ENCODE measurements around the gene PRR5L.
A peak's percentile ranks its signal among the peaks of the same experiment; 100 is the strongest.

PRR5L gene

GRCh38 chr11:36296884-36297543 is 926 bp downstream of the PRR5L start:
- no peak overlapping the region for H3K27ac ChIP-seq
- no peaks in the 10 kb centered on the region for H3K36me3 ChIP-seq
- H3K9me3 ChIP-seq (ENCODE audit: severe bottlenecking) = no peaks in the 10 kb centered on the region
- H3K27me3 ChIP-seq (ENCODE audit: insufficient read depth, low read depth, severe bottlenecking) = no peaks in the 10 kb centered on the region
- DNase-seq = no peak
- TF ChIP-seq CTCF (IDR thresholded peaks at IDR 0.05; ENCODE audit: low read depth, low read length) = no peak
- no peak overlapping the region for H3K4me3 ChIP-seq (ENCODE audit: low read depth, low read length)

- no peaks in the 10 kb centered on the region for H3K36me3 ChIP-seq
- TF ChIP-seq CTCF (IDR thresholded peaks at IDR 0.05; ENCODE audit: low read depth, low read length) = no peak
- H3K9me3 ChIP-seq (ENCODE audit: severe bottlenecking) = no peaks in the 10 kb centered on the region
- DNase-seq = no peak
- no peak overlapping the region for H3K4me3 ChIP-seq (ENCODE audit: low read depth, low read length)
- no peaks in the 10 kb centered on the region for H3K27me3 ChIP-seq (ENCODE audit: insufficient read depth, low read depth, severe bottlenecking)
- no peak overlapping the region for H3K27ac ChIP-seq
Observed at GRCh38 chr11:36300650-36301049, 4.6 kb downstream of the PRR5L start.

- TF ChIP-seq CTCF (IDR thresholded peaks at IDR 0.05; ENCODE audit: low read depth, low read length) = no peak
Observed at GRCh38 chr11:36304351-36304750, 8.3 kb downstream of the PRR5L start.

GRCh38 chr11:36305047-36305446 is 9.0 kb downstream of the PRR5L start:
- H3K27ac ChIP-seq = no peak overlapping the region
- H3K27me3 ChIP-seq (ENCODE audit: insufficient read depth, low read depth, severe bottlenecking) = no peaks in the 10 kb centered on the region
- DNase-seq = no peak
- no peaks in the 10 kb centered on the region for H3K36me3 ChIP-seq
- TF ChIP-seq CTCF (IDR thresholded peaks at IDR 0.05; ENCODE audit: low read depth, low read length) = no peak
- no peak overlapping the region for H3K4me3 ChIP-seq (ENCODE audit: low read depth, low read length)
- H3K9me3 ChIP-seq (ENCODE audit: severe bottlenecking) = no peaks in the 10 kb centered on the region

More at GRCh38 chr11:36304351-36304750, 8.3 kb downstream of the PRR5L start:
- no peak overlapping the region for H3K4me3 ChIP-seq (ENCODE audit: low read depth, low read length)
- no peaks in the 10 kb centered on the region for H3K36me3 ChIP-seq
- H3K27me3 ChIP-seq (ENCODE audit: insufficient read depth, low read depth, severe bottlenecking) = no peaks in the 10 kb centered on the region
- no peak overlapping the region for H3K27ac ChIP-seq
- H3K9me3 ChIP-seq (ENCODE audit: severe bottlenecking) = no peaks in the 10 kb centered on the region
- no peak for DNase-seq

- Histone ChIP-seq H3K9me3 (ENCODE audit: severe bottlenecking) (no peaks in the 10 kb centered on the region), H3K36me3 (no peaks in the 10 kb centered on the region), H3K27ac (no peak overlapping the region), H3K27me3 (ENCODE audit: insufficient read depth, low read depth, severe bottlenecking) (no peaks in the 10 kb centered on the region), H3K4me3 (ENCODE audit: low read depth, low read length) (no peak overlapping the region)
- peak; percentile 18 for DNase-seq
- TF ChIP-seq CTCF (IDR thresholded peaks at IDR 0.05; ENCODE audit: low read depth, low read length) = peak; percentile 40; the same call in 1 of the 2 replicates
Observed at GRCh38 chr11:36306888-36307287, 10.8 kb downstream of the PRR5L start.

GRCh38 chr11:36308577-36308976 is 12.5 kb downstream of the PRR5L start:
- no peak overlapping the region for H3K27ac ChIP-seq
- H3K4me3 ChIP-seq (ENCODE audit: low read depth, low read length) = no peak overlapping the region
- no peaks in the 10 kb centered on the region for H3K27me3 ChIP-seq (ENCODE audit: insufficient read depth, low read depth, severe bottlenecking)
- H3K9me3 ChIP-seq (ENCODE audit: severe bottlenecking) = no peaks in the 10 kb centered on the region
- H3K36me3 ChIP-seq = no peaks in the 10 kb centered on the region
- TF ChIP-seq CTCF (IDR thresholded peaks at IDR 0.05; ENCODE audit: low read depth, low read length) = no peak
- DNase-seq = no peak

All from WERI-Rb-1 (cell line).